ENCODE results near the gene HNMT.
A peak's percentile ranks its signal among the peaks of the same experiment; 100 is the strongest.

The HNMT gene

DNA sequence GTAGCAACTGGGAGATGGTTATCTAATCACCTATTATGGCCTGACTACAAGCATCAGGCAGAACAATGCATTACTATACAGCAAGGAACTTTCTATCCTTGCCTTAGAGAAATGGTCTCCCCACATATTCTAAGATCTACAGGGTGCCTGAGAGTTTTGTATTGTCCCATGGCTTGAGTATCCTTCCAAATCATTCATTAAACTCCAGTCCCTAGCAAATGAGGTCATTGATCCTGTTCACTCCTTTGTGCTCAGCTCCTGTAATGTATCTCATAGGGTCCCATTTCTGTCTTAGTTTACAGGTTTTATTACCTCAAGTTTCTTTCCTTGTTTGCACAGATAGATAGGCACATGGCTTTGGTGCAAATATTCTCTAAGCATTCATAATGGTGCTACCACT is 9.0 kb downstream of the HNMT start:
- H3K4me1 ChIP-seq (ENCODE audit: insufficient read depth, poor library complexity, severe bottlenecking) = peaks cover 25% of the 10 kb centered on the region
- H3K27ac ChIP-seq (ENCODE audit: poor library complexity, severe bottlenecking) = no peak overlapping the region
- no peaks in the 10 kb centered on the region for H3K9me3 ChIP-seq (ENCODE audit: severe bottlenecking)
- DNase-seq (ENCODE audit: low spot score) (no peak), ATAC-seq (ENCODE audit: low read depth) (no peak)
- TF ChIP-seq, protein P1, sequence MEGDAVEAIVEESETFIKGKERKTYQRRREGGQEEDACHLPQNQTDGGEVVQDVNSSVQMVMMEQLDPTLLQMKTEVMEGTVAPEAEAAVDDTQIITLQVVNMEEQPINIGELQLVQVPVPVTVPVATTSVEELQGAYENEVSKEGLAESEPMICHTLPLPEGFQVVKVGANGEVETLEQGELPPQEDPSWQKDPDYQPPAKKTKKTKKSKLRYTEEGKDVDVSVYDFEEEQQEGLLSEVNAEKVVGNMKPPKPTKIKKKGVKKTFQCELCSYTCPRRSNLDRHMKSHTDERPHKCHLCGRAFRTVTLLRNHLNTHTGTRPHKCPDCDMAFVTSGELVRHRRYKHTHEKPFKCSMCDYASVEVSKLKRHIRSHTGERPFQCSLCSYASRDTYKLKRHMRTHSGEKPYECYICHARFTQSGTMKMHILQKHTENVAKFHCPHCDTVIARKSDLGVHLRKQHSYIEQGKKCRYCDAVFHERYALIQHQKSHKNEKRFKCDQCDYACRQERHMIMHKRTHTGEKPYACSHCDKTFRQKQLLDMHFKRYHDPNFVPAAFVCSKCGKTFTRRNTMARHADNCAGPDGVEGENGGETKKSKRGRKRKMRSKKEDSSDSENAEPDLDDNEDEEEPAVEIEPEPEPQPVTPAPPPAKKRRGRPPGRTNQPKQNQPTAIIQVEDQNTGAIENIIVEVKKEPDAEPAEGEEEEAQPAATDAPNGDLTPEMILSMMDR (IDR thresholded peaks at IDR 0.05; ENCODE audit: poor library complexity, severe bottlenecking) = no peak
- H3K36me3 ChIP-seq (ENCODE audit: low read depth) = no peaks in the 10 kb centered on the region; the same call in 1 of the 2 replicates
- no peak overlapping the region for H3K4me3 ChIP-seq (ENCODE audit: severe bottlenecking)
- H3K27me3 ChIP-seq (ENCODE audit: insufficient read depth, poor library complexity, severe bottlenecking) = no peaks in the 10 kb centered on the region

DNA sequence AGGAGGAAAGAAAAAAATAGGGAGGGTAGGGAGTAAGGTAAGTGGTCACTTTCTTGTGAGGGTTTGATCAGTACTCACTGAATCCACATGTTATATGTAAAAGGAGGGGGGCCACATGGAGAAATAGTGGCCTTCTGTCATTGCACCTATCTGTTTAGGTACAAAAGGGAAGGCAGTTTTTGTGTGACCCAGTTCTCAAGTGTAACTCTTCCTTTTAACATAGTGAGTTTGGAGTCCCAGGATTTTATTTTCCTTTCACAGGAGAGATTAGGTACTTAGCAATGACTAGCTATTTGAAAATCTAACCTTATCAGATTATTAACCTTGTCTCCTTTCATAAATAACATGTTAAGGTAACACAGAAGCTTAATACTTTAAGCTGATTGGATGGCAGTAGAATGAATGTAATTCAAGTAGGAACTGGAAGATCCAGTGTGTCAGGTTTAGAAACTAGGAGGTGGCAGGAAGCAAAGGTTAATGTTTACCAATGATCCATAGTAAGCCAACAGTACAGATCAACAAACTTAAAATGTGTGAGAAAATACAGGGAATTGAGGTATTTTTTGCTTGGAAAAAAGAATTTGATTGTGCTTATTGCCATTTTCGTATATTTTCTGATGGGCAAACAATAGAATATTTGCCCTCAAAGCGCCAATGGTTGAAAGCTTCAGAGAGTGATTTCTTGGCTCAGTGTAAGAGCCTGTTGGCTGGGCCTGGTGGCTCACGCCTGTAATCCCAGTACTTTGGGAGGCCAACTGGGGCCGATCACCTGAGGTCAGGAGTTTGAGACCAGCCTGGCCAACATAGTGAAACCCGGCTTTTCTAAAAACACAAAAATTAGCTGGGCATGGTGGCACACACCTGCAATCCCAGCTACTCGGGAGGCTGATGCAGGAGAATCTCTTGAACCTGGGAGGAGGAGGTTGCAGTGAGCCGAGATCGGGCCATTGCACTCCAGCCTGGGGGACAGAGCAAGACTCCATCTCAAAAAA is 11.3 kb downstream of the HNMT start:
- Histone ChIP-seq H3K27me3 (ENCODE audit: insufficient read depth, poor library complexity, severe bottlenecking) (no peaks in the 10 kb centered on the region), H3K27ac (ENCODE audit: poor library complexity, severe bottlenecking) (no peak overlapping the region), H3K4me1 (ENCODE audit: insufficient read depth, poor library complexity, severe bottlenecking) (peaks cover 8% of the 10 kb centered on the region), H3K9me3 (ENCODE audit: severe bottlenecking) (no peaks in the 10 kb centered on the region), H3K4me3 (ENCODE audit: severe bottlenecking) (no peak overlapping the region), H3K36me3 (ENCODE audit: low read depth) (no peaks in the 10 kb centered on the region; the same call in 1 of the 2 replicates)
- ATAC-seq (ENCODE audit: low read depth) (peak; percentile 40; the same call in 1 of the 3 replicates), DNase-seq (ENCODE audit: low spot score) (no peak)
- TF ChIP-seq, protein P1 (IDR thresholded peaks at IDR 0.05; ENCODE audit: poor library complexity, severe bottlenecking) = no peak

DNA sequence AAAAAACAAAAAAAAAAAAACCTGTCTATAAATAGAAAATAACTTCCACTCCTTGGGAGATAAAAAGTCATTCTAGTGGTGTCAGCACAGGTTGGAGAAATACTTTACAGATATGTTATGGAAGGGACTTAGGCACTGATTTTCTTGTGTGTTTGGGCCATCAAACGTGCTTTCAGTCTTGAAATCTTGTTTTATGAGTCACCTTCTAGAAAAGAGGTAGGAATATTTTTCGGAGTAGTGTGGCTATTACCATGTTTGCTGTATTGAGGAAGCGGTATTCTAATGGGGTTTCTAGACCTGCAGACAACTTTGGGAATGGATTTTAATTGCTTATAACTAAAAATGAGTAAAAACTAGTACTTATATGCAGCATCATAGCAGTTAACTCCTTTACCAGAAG is 12.0 kb downstream of the HNMT start:
- no peak for DNase-seq (ENCODE audit: low spot score)
- H3K36me3 ChIP-seq (ENCODE audit: low read depth) = no peaks in the 10 kb centered on the region; the same call in 1 of the 2 replicates
- H3K4me3 ChIP-seq (ENCODE audit: severe bottlenecking) = no peak overlapping the region
- peaks cover 8% of the 10 kb centered on the region for H3K4me1 ChIP-seq (ENCODE audit: insufficient read depth, poor library complexity, severe bottlenecking)
- ATAC-seq (ENCODE audit: low read depth) = no peak
- H3K27ac ChIP-seq (ENCODE audit: poor library complexity, severe bottlenecking) = no peak overlapping the region
- H3K9me3 ChIP-seq (ENCODE audit: severe bottlenecking) = no peaks in the 10 kb centered on the region
- no peaks in the 10 kb centered on the region for H3K27me3 ChIP-seq (ENCODE audit: insufficient read depth, poor library complexity, severe bottlenecking)
- TF ChIP-seq, protein P1 (IDR thresholded peaks at IDR 0.05; ENCODE audit: poor library complexity, severe bottlenecking) = no peak

DNA sequence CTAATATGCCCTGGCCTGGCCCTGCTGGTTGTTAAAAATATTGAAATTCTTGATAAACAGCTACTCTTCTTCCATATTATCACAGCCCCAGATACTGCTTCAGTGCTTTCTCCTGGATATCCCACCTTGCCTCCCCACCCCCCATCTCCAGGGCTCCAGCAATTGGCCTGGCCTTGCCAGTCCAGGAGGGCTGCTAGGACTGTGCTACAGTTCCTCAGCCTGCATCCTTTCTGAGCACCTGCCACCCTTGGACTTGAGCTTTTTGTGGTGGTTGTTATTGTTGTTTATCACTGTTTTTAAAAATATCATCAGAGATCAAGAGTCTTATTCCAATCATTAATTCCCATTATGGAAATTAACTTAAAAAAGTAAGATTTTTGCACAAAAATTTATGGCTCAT is 13.5 kb downstream of the HNMT start:
- Histone ChIP-seq H3K9me3 (ENCODE audit: severe bottlenecking) (no peaks in the 10 kb centered on the region), H3K27ac (ENCODE audit: poor library complexity, severe bottlenecking) (no peak overlapping the region), H3K4me3 (ENCODE audit: severe bottlenecking) (no peak overlapping the region), H3K4me1 (ENCODE audit: insufficient read depth, poor library complexity, severe bottlenecking) (peaks cover 8% of the 10 kb centered on the region), H3K27me3 (ENCODE audit: insufficient read depth, poor library complexity, severe bottlenecking) (no peaks in the 10 kb centered on the region), H3K36me3 (ENCODE audit: low read depth) (no peaks in the 10 kb centered on the region; the same call in 1 of the 2 replicates)
- DNase-seq (ENCODE audit: low spot score) (no peak), ATAC-seq (ENCODE audit: low read depth) (no peak)
- TF ChIP-seq, protein P1 (IDR thresholded peaks at IDR 0.05; ENCODE audit: poor library complexity, severe bottlenecking) = no peak

DNA sequence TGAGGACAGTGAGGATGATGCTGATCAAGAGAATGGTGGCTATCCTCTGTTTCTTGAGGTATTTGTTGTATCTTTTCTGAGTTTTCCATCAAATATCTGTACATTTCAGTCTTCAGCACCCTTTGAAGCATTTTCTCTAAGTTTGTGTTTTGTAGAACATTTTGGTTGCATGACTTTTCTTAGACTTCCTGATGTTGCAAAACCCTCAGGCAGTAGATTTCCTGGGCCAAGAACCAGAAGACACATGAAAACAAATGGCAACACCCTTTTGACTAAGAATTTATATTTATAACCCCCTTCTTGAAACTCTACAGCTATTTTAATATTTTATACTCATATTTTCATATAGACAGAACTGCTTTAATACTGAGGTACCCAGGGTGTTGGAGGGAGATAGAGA is 16.2 kb downstream of the HNMT start:
- Histone ChIP-seq H3K4me1 (ENCODE audit: insufficient read depth, poor library complexity, severe bottlenecking) (peaks cover 4% of the 10 kb centered on the region), H3K9me3 (ENCODE audit: severe bottlenecking) (no peaks in the 10 kb centered on the region), H3K27ac (ENCODE audit: poor library complexity, severe bottlenecking) (no peak overlapping the region), H3K36me3 (ENCODE audit: low read depth) (no peaks in the 10 kb centered on the region; the same call in 1 of the 2 replicates), H3K4me3 (ENCODE audit: severe bottlenecking) (no peak overlapping the region), H3K27me3 (ENCODE audit: insufficient read depth, poor library complexity, severe bottlenecking) (no peaks in the 10 kb centered on the region)
- TF ChIP-seq, protein P1 (IDR thresholded peaks at IDR 0.05; ENCODE audit: poor library complexity, severe bottlenecking) = no peak
- DNase-seq (ENCODE audit: low spot score) = no peak
- ATAC-seq (ENCODE audit: low read depth) = no peak

Data from RWPE2 (cell line).